HG02798 (cell line): Measurements from ENCODE around the gene NTRK2.
"Not testable (repeated sequence)": the region's sequence is repeated elsewhere in the genome, so short reads cannot be mapped to it uniquely, and the experiment has no call there.

Experiments
- ATAC-seq: cut with Tn5 transposase; IDR thresholded peaks from one replicate; pipeline ENCODE4 v1.9.1; 2021; ENCODE audit warnings: mild to moderate bottlenecking; ENCODE audit not compliant: unreplicated experiment, poor library complexity

NTRK2 gene

GRCh38 chr9:84869091-84869490 lies 199.6 kb downstream of the NTRK2 start:
- ATAC-seq, result no peak

GRCh38 chr9:84871983-84872382 lies 202.5 kb downstream of the NTRK2 start:
- ATAC-seq, result no peak

DNA sequence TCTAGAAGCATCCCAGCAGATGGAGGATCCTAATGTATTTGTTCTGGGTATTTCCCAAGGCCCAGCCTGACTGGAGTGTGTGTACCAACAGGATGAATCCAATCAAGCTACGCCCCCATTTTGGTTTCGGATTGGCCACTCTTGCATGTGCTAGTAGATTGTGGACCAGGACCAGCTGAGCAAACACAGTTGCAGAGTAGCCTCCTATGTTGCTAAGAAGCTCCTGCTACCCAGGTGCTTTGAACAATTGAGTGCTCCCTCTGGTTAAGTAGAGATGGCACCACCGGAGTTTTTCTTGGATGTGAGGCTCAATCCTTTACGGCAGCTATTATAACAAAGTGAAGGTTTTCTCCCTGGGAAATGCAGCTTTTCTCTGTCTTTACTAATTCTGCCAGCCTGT lies 204.5 kb downstream of the NTRK2 start:
- ATAC-seq, result no peak

- no peak for ATAC-seq
Observed at GRCh38 chr9:84874596-84874995, 205.1 kb downstream of the NTRK2 start.

DNA sequence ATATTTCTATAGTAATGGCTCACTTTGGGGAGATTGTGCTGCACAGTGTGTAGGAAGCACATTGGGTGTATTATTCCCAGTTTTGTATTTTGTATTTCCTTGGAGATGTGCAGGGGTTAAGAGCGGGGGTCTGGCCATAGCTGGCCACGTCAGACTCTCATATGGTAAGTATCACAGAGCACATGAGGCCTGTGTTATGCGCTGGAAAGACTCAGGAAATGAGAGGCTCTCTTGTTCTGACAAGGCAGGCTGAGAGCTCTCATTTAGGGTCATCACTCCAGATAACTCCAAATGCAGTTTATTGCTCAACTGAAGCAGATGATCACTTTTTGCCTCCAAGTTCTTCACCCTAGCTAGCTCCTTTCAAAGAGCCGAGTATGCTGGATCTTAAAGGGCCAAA lies 205.7 kb downstream of the NTRK2 start:
- no peak for ATAC-seq

DNA sequence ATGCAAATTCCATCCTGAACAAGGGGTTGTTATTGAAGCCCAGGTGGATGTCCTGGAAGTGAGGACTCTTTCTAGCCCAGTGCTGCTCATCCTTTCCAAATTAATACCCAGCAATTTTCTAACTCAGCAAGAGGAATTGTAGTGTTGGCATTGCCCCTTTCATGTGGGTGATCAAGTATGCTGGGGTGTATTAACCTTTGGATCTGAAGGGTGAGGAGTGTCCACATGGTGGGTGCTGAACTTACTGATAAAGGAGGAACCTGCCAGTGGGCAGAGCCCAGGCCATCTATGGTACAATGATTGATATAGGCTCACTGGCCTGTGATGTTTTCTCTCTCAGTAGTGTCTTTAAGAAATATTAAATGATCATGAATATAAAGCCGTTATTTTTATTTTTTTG lies 210.1 kb downstream of the NTRK2 start:
- no peak for ATAC-seq

- no peak for ATAC-seq
Observed at GRCh38 chr9:84880835-84881234, 211.3 kb downstream of the NTRK2 start.

DNA sequence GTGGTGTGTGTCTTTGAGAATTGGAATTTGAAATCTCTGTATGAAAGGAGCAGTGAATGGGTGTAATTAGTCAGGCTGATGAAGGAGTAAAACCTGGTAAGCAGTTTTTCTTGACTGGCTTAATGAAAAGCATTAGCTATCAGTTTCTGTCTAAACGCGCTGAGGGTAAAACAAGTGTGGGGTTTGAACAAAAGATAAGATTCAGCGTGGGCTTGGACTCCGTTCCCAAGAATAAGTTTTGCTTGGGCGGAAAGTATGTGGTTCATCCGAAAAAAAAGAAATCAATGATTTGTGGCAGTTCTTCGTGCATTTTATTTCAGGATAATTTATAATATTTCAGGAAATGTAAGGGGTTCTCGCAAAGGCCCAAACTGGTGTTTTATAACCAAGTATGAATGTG lies 217.3 kb downstream of the NTRK2 start:
- no peak for ATAC-seq

DNA sequence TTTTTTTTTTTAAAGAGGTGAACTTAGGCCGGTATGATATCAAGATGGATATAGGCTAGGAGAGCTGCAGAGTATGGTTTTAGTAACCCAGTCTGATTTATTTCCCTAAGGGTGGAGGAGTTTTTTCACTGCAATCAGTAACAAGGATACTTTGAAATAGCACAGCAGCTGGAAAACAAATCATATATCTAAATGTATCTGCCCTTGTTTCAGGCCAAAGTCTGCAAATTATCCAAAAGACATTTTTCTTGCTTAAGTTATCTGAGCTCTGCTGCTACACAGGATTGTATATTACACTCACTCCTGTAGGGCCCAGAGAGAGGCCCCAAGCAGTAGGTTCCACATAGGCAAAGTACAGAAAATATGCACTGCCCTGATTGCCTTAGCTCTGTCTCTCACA lies 222.4 kb downstream of the NTRK2 start:
- no peak for ATAC-seq

DNA sequence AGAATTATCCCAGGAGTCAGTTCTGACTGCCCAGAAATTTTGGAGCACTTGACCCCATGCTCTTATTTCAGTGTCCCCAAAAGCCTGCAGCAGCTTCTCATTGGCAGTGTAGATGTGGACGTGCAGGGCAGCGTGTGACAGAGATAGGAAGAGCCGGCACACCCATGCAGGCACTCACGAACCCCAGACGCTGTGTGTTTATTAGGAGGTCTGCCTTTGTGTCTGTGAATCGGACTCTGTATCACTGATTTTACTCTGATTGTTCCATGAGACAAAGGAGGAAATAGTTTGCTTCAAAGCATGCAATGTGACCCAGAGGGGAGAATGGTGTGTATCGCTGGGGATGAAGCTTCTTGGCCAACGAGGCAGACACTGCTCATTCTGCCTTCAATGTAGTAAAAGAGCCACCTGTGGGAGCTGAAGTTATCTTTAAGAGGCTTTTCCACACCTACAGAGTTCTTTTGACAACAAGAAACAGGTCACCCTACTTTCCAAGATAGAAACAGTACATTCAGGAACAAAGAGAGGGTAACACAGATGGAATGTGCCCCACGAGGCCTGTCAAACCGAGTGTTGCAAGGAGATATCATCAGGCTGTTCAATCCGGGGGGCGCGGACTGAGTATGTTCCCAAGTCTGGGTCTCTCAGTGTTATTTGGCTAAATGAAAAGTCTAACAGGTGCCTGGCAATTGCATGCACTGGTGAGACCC lies 224.0 kb downstream of the NTRK2 start:
- ATAC-seq, result no peak

DNA sequence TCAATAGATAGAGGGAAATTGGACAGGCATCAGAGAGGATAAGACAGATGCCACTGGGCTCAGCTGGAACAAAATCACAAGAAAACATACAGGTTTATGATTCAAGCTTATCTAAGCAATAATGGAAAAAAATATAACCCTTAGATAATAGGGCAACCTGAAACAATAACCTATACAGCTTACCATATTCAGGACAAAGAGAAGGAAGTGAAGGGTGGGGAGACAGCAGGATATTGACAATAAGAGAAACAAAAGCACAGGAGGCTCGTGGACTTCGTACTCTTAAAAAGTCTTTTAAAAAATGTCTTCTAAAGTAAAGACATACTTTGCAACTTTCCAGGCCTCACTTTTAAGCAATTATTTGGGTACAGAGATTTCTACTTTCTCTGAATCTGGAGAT lies 225.3 kb downstream of the NTRK2 start:
- ATAC-seq, result no peak

GRCh38 chr9:84897362-84898094 lies 228.0 kb downstream of the NTRK2 start:
- no peak for ATAC-seq

DNA sequence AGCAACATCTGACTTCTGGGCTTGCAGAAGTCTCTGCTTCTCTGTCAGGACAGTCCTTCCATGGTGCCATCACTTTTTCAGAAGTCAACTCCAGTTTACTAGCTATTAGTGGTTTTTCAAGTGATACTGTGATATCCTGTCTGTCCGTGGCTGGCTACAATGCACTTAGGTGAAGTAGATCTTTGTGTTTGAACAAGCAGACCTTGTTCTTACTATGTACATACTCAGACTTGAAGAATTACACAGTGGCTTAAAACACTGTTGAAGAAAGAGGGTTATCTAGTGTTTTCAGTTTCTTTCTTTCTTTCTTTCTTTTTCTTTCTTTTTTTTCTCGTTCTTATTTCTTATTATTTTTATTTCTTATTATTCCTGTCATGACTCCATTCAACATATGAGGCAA lies 228.7 kb downstream of the NTRK2 start:
- no peak for ATAC-seq

DNA sequence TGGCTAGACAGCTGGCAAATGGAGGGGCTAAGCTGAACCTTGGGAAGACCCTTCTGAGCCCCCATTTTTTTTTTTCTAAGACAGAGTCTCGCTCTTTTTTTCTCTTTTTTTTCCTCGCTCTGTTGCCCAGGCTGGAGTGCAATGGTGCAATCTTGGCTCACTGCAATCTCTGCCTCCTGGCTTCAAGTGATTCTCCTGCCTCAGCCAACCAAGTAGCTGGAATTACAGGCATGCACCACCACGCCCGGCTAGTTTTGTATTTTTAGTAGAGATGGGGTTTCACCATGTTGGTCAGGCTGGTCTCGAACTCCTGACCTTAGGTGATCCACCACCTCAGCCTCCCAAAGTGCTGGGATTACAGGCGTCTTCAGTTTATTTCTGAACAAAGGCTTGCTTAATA lies 229.1 kb downstream of the NTRK2 start:
- ATAC-seq, result not testable (repeated sequence)

DNA sequence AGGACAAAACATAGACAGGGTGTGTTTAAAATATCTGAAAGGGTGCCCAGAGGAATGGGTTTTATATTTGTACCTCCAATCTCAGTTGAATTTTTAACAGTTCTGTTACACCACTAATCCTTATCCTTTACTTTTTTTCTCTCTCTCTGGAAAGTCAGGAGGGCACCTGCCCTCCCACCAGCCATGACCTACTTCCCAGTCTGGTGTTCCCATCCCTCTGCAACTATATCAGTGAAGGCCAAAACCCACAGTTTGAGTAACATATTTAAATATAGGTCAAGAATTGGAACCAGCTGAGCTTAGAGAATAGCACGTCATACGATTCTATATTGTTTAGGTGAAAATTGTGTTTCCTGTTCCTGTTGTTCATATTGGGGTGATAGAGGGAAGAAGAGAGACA lies 229.8 kb downstream of the NTRK2 start:
- no peak for ATAC-seq

DNA sequence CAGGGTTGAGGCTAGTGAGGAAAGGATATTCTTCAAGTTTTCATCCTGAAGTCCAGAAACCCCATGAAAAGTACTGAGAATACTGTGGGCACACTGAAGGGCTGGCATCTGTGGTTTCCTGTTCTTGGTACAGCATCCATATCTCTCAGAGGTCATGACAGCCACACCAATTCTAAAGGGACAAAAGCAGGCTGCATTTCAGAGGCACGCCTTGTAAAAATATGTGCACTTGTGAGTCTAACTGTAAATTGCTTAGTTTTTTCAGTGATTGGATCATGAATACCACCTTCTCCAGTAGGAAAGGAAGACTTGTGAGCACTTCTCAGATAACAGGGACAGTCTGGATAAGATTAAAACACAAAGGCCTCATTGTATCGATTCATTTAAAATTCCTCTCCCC lies 230.9 kb downstream of the NTRK2 start:
- ATAC-seq, result no peak

DNA sequence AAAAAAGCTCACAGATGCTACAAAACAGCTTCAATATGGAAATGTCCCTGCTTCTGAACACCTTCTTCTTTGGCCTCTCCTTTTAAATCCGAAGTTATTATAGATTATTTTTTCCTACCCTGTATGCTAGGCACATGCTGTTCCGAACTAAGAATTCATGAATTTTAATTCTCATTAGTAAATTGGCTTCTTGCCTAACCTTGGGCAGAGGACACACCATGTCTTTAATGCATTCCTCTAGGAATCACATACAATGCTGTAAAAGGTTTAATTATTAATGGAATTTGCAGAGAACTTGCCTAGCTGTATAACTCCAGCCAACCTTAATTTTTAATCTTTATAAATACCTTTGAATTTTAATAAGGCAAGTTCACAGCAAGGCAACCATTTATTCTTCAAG lies 234.4 kb downstream of the NTRK2 start:
- no peak for ATAC-seq

GRCh38 chr9:84916769-84917168 lies 247.2 kb downstream of the NTRK2 start:
- no peak for ATAC-seq

- no peak for ATAC-seq
Observed at GRCh38 chr9:84917366-84918070, 248.0 kb downstream of the NTRK2 start.

GRCh38 chr9:84919440-84919839 lies 249.9 kb downstream of the NTRK2 start:
- ATAC-seq, result no peak

GRCh38 chr9:84921175-84921574 lies 251.6 kb downstream of the NTRK2 start:
- ATAC-seq, result no peak
